Neural progenitor cell (in vitro differentiated cells): Measurements from ENCODE around the gene PCNX1. TPM values are rescaled to one million over a fixed set of nuclear protein-coding genes. Genes with fewer than 3 reads are reported as not detected.

ENCODE experiments used
- DNase-seq: peaks from one replicate; pipeline ENCODE4 v3.0.0-alpha.2; 2016; ENCODE audit warnings: low spot score
- H2AFZ ChIP-seq: fragments of 200-600 bp; sonication (generic); replicated peaks from 2 replicates; pipeline ENCODE4 v1.6.1; 2016; ENCODE audit warnings: antibody characterized with exemption
- H3F3A ChIP-seq: fragments of 200-600 bp; sonication (generic); 2 replicates; pipeline ENCODE4 v1.6.1; 2016; ENCODE audit warnings: antibody characterized with exemption, low read depth
- H3K27ac ChIP-seq: fragments of 200-600 bp; sonication (generic); 2 replicates; pipeline ENCODE4 v1.5.1; 2016; ENCODE audit warnings: mild to moderate bottlenecking
- H3K27me3 ChIP-seq: fragments of 200-600 bp; sonication (generic); 2 replicates; pipeline ENCODE4 v1.6.1; 2016; ENCODE audit warnings: mild to moderate bottlenecking, moderate library complexity
- H3K36me3 ChIP-seq: fragments of 200-600 bp; sonication (generic); 2 replicates; pipeline ENCODE4 v1.5.1; 2016
- H3K4me1 ChIP-seq: fragments of 200-600 bp; sonication (generic); 2 replicates; pipeline ENCODE4 v1.6.1; 2016; ENCODE audit warnings: mixed run types
- H3K4me2 ChIP-seq: fragments of 200-600 bp; sonication (generic); 2 replicates; pipeline ENCODE4 v1.6.1; 2016
- H3K4me3 ChIP-seq: fragments of 200-600 bp; sonication (generic); 2 replicates; pipeline ENCODE4 v1.5.1; 2016
- H3K79me2 ChIP-seq: fragments of 200-600 bp; sonication (generic); 2 replicates; pipeline ENCODE4 v1.6.1; 2016; ENCODE audit warnings: low read depth
- H3K9ac ChIP-seq: fragments of 200-600 bp; sonication (generic); 2 replicates; pipeline ENCODE4 v1.6.1; 2016
- H3K9me3 ChIP-seq: fragments of 200-600 bp; sonication (generic); 2 replicates; pipeline ENCODE4 v1.5.1; 2016; ENCODE audit warnings: low read depth
- H4K20me1 ChIP-seq: fragments of 200-600 bp; sonication (generic); 2 replicates; pipeline ENCODE4 v1.6.1; 2016; ENCODE audit warnings: low read depth
- H3K27ac Mint-ChIP-seq: 3 replicates; pipeline ENCODE4 v1.8.0; 2021; ENCODE audit warnings: mixed read lengths
- H3K27me3 Mint-ChIP-seq: 2 replicates; pipeline ENCODE4 v1.8.0; 2022; ENCODE audit warnings: low read depth, mild to moderate bottlenecking, inconsistent platforms, moderate library complexity, mixed read lengths; ENCODE audit not compliant: insufficient read depth
- H3K36me3 Mint-ChIP-seq: 3 replicates; pipeline ENCODE4 v1.8.0; 2021; ENCODE audit warnings: mixed read lengths
- H3K4me1 Mint-ChIP-seq: 3 replicates; pipeline ENCODE4 v1.8.0; 2021; ENCODE audit warnings: mixed read lengths
- H3K4me3 Mint-ChIP-seq: 3 replicates; pipeline ENCODE4 v1.8.0; 2021; ENCODE audit warnings: mild to moderate bottlenecking, moderate library complexity, mixed read lengths
- H3K9me3 Mint-ChIP-seq: 3 replicates; pipeline ENCODE4 v1.8.0; 2020; ENCODE audit warnings: mixed read lengths
- CTCF ChIP-seq: fragments of 200-600 bp; sonication (generic); IDR thresholded peaks from 2 replicates; pipeline ENCODE4 v1.5.1; 2017; ENCODE audit warnings: antibody characterized with exemption, mild to moderate bottlenecking
- EZH2 ChIP-seq: fragments of 200-600 bp; sonication (generic); IDR thresholded peaks from 2 replicates; pipeline ENCODE4 v1.6.1; 2017; ENCODE audit warnings: antibody characterized with exemption, mild to moderate bottlenecking, moderate library complexity
- EZH2phosphoT487 ChIP-seq: fragments of 200-600 bp; sonication (generic); IDR thresholded peaks from 2 replicates; pipeline ENCODE4 v1.6.1; 2017; ENCODE audit warnings: antibody characterized with exemption
- total RNA-seq: library from RNA; depleted of rRNA; stranded (reverse); fragments of >200 nt; gene quantifications from 2 replicates; pipeline ENCODE4 v1.2.3, GENCODE V29; 2015; ENCODE audit warnings: low replicate concordance

The PCNX1 gene
- total RNA-seq, 1 donor from 2014 or later = 48.6 TPM

GRCh38 chr14:71049435-71050133 is 142.3 kb downstream of the PCNX1 start:
- Mint-ChIP-seq H3K36me3 (peaks cover 24% of the 10 kb centered on the region), H3K27ac (no peak overlapping the region), H3K4me3 (no peak overlapping the region), H3K9me3 (no peaks in the 10 kb centered on the region), H3K4me1 (no peaks in the 10 kb centered on the region), H3K27me3 (no peaks in the 10 kb centered on the region)
- Histone ChIP-seq H3K36me3 (peaks cover 37% of the 10 kb centered on the region), H2AFZ (no peak overlapping the region), H3F3A (peaks cover 8% of the 10 kb centered on the region), H4K20me1 (peaks cover 10% of the 10 kb centered on the region), H3K27ac (no peak overlapping the region), H3K9ac (no peak overlapping the region), H3K79me2 (no peaks in the 10 kb centered on the region), H3K4me1 (peaks cover 19% of the 10 kb centered on the region), H3K4me3 (no peak overlapping the region), H3K4me2 (no peak overlapping the region), H3K27me3 (no peaks in the 10 kb centered on the region), H3K9me3 (no peaks in the 10 kb centered on the region)
- DNase-seq = no peak
- TF ChIP-seq CTCF = no peak
- TF ChIP-seq EZH2 = no peak
- no peak for TF ChIP-seq EZH2phosphoT487

GRCh38 chr14:71050227-71050823 is 143.1 kb downstream of the PCNX1 start:
- Mint-ChIP-seq H3K9me3 (no peaks in the 10 kb centered on the region), H3K27me3 (no peaks in the 10 kb centered on the region), H3K27ac (no peak overlapping the region), H3K4me3 (no peak overlapping the region), H3K36me3 (peaks cover 19% of the 10 kb centered on the region), H3K4me1 (no peaks in the 10 kb centered on the region)
- Histone ChIP-seq H3K4me3 (no peak overlapping the region), H3K27ac (no peak overlapping the region), H3K9ac (no peak overlapping the region), H3K36me3 (peaks cover 37% of the 10 kb centered on the region), H3K79me2 (no peaks in the 10 kb centered on the region), H3K4me2 (no peak overlapping the region), H4K20me1 (peaks cover 7% of the 10 kb centered on the region), H3K27me3 (no peaks in the 10 kb centered on the region), H3F3A (peaks cover 2% of the 10 kb centered on the region), H3K9me3 (no peaks in the 10 kb centered on the region), H3K4me1 (peaks cover 14% of the 10 kb centered on the region), H2AFZ (no peak overlapping the region)
- TF ChIP-seq EZH2phosphoT487 (no peak), EZH2 (no peak), CTCF (peak; percentile 43)
- no peak for DNase-seq

GRCh38 chr14:71054706-71055105 is 147.4 kb downstream of the PCNX1 start:
- H3F3A ChIP-seq = no peaks in the 10 kb centered on the region
- H3K27ac Mint-ChIP-seq = no peak overlapping the region

More at GRCh38 chr14:71054706-71055105, 147.4 kb downstream of the PCNX1 start:
- Mint-ChIP-seq H3K9me3 (no peaks in the 10 kb centered on the region), H3K4me3 (no peak overlapping the region), H3K27me3 (peaks cover under 1% of the 10 kb centered on the region), H3K4me1 (no peaks in the 10 kb centered on the region), H3K36me3 (peaks cover 21% of the 10 kb centered on the region)
- Histone ChIP-seq H3K4me3 (no peak overlapping the region), H3K4me2 (no peak overlapping the region), H3K9me3 (no peaks in the 10 kb centered on the region), H2AFZ (no peak overlapping the region), H3K36me3 (peaks cover 13% of the 10 kb centered on the region), H3K9ac (no peak overlapping the region), H3K27me3 (no peaks in the 10 kb centered on the region), H3K4me1 (no peaks in the 10 kb centered on the region), H4K20me1 (no peaks in the 10 kb centered on the region), H3K27ac (no peak overlapping the region), H3K79me2 (no peaks in the 10 kb centered on the region)
- DNase-seq = no peak
- no peak for TF ChIP-seq EZH2
- TF ChIP-seq EZH2phosphoT487 = no peak
- TF ChIP-seq CTCF = no peak
